HepG2 (cell line): ENCODE results near the gene SEPTIN10. TPM values are rescaled to one million over a fixed set of nuclear protein-coding genes. Genes with fewer than 3 reads are reported as not detected.

ENCODE experiments used
- CBX2 ChIP-seq, 2 experiments: fragments of 200-600 bp in 1 of 2; sonication (generic); formaldehyde crosslinking in 1 of 2; IDR thresholded peaks; 2 replicates each; pipeline versions ENCODE4 v1.7.0 to v1.8.1; 2018 to 2022; ENCODE audit warnings: low read depth in 2 of 2, low read length in 1 of 2, mild to moderate bottlenecking in 1 of 2, missing genetic modification reagents in 1 of 2
- EZH2 ChIP-seq: conservative IDR thresholded peaks from 2 replicates; pipeline ENCODE4 v1.6.1; 2012; ENCODE audit warnings: mild to moderate bottlenecking, low read depth, low read length, moderate library complexity
- FOSL2 ChIP-seq: sonication (generic); formaldehyde crosslinking; IDR thresholded peaks from 2 replicates; pipeline ENCODE4 v1.4.0; 2020; ENCODE audit warnings: missing genetic modification reagents
- HDAC2 ChIP-seq: sonication (generic); formaldehyde crosslinking; IDR thresholded peaks from 2 replicates; pipeline ENCODE4 v1.4.0; 2020; ENCODE audit warnings: missing genetic modification reagents
- HNRNPH1 ChIP-seq: fragments of 200-400 bp; formaldehyde crosslinking; optimal IDR thresholded peaks from 2 replicates; pipeline ENCODE3; 2017; ENCODE audit warnings: mild to moderate bottlenecking, low read depth, low read length
- KAT7 ChIP-seq: IDR thresholded peaks from 2 replicates; pipeline ENCODE4 v1.6.1; 2018; ENCODE audit warnings: borderline replicate concordance, missing compliant biosample characterization
- MIER2 ChIP-seq: IDR thresholded peaks from 2 replicates; pipeline ENCODE4 v1.6.1; 2016; ENCODE audit warnings: missing biosample characterization, missing genetic modification reagents
- RXRB ChIP-seq: IDR thresholded peaks from 2 replicates; pipeline ENCODE4 v1.6.1; 2016; ENCODE audit warnings: borderline replicate concordance, missing genetic modification reagents, missing compliant biosample characterization
- SIX4 ChIP-seq: sonication (generic); formaldehyde crosslinking; IDR thresholded peaks from 2 replicates; pipeline ENCODE4 v1.4.0; 2020; ENCODE audit warnings: missing genetic modification reagents
- SNAI1 ChIP-seq: sonication (generic); formaldehyde crosslinking; IDR thresholded peaks from 2 replicates; pipeline ENCODE4 v1.5.0; 2020; ENCODE audit warnings: mild to moderate bottlenecking, missing genetic modification reagents, borderline replicate concordance
- SRSF1 ChIP-seq: fragments of 200-400 bp; formaldehyde crosslinking; optimal IDR thresholded peaks from 2 replicates; pipeline ENCODE3; 2017; ENCODE audit warnings: mild to moderate bottlenecking, low read depth, low read length, moderate library complexity
- TCF12 ChIP-seq, 2 experiments: fragments of 450-650 bp in 1 of 2; sonication (generic) in 1 of 2; formaldehyde crosslinking in 1 of 2; IDR thresholded peaks; 2 replicates each; pipeline versions ENCODE4 v1.6.1 to v1.8.0; 2017 to 2022; ENCODE audit warnings: antibody characterized with exemption in 1 of 2, mild to moderate bottlenecking in 1 of 2, missing genetic modification reagents in 1 of 2, moderate library complexity in 1 of 2
- TEAD3 ChIP-seq: optimal IDR thresholded peaks from 2 replicates; pipeline ENCODE3; 2016; ENCODE audit warnings: borderline replicate concordance
- TMF1 ChIP-seq: sonication (generic); formaldehyde crosslinking; IDR thresholded peaks from 2 replicates; pipeline ENCODE4 v1.8.1; 2022; ENCODE audit warnings: low read depth, missing genetic modification reagents
- TP53 ChIP-seq: sonication (generic); formaldehyde crosslinking; conservative IDR thresholded peaks from 2 replicates; pipeline ENCODE4 v1.4.0; 2020; ENCODE audit warnings: missing genetic modification reagents
- WIZ ChIP-seq: sonication (generic); formaldehyde crosslinking; IDR thresholded peaks from 2 replicates; pipeline ENCODE4 v1.5.1; 2020; ENCODE audit warnings: mild to moderate bottlenecking, missing genetic modification reagents
- ZC3H4 ChIP-seq: sonication (generic); formaldehyde crosslinking; IDR thresholded peaks from 2 replicates; pipeline ENCODE4 v1.4.0; 2020; ENCODE audit warnings: missing genetic modification reagents, borderline replicate concordance
- ZMYM4 ChIP-seq: sonication (generic); formaldehyde crosslinking; IDR thresholded peaks from 2 replicates; pipeline ENCODE4 v1.8.1; 2023; ENCODE audit warnings: mild to moderate bottlenecking, missing genetic modification reagents
- ZNF101 ChIP-seq: sonication (generic); formaldehyde crosslinking; IDR thresholded peaks from 2 replicates; pipeline ENCODE4 v1.4.0; 2020; ENCODE audit warnings: mild to moderate bottlenecking, low read depth, missing genetic modification reagents, borderline replicate concordance
- ZNF224 ChIP-seq: sonication (generic); formaldehyde crosslinking; IDR thresholded peaks from 2 replicates; pipeline ENCODE4 v1.5.0; 2020; ENCODE audit warnings: mild to moderate bottlenecking, missing genetic modification reagents
- ZNF292 ChIP-seq: sonication (generic); formaldehyde crosslinking; IDR thresholded peaks from 2 replicates; pipeline ENCODE4 v1.8.1; 2022; ENCODE audit warnings: mild to moderate bottlenecking, low read depth, missing genetic modification reagents, borderline replicate concordance
- ZNF335 ChIP-seq: sonication (generic); formaldehyde crosslinking; IDR thresholded peaks from 2 replicates; pipeline ENCODE4 v1.4.0; 2020; ENCODE audit warnings: missing genetic modification reagents
- ZNF337 ChIP-seq: sonication (generic); formaldehyde crosslinking; IDR thresholded peaks from 2 replicates; pipeline ENCODE4 v1.5.1; 2020; ENCODE audit warnings: missing genetic modification reagents, low read depth, mild to moderate bottlenecking, borderline replicate concordance
- ZNF496 ChIP-seq: sonication (generic); formaldehyde crosslinking; IDR thresholded peaks from 2 replicates; pipeline ENCODE4 v1.8.1; 2023; ENCODE audit warnings: mild to moderate bottlenecking, moderate library complexity, missing genetic modification reagents; ENCODE audit not compliant: insufficient replicate concordance
- polyA plus RNA-seq, 8 experiments: library from polyadenylated mRNA; depleted of rRNA in 3 of 8; stranded (reverse) in 7 of 8; unstranded in 1 of 8; fragments of >200 nt; fragmentation: Illumina TruSeq in 4 of 8; extraction: Trizol in 4 of 8; gene quantifications; 2 replicates each; pipeline versions ENCODE4 v1.2.1 to v1.2.3, GENCODE V29; 2011 to 2016; ENCODE audit warnings: low read depth in 4 of 8, missing spikeins in 1 of 8, mixed read lengths in 1 of 8; ENCODE audit not compliant: insufficient read depth in 1 of 8
- total RNA-seq, 5 experiments: library from RNA; depleted of rRNA; stranded (reverse); fragments of >200 nt; fragmentation: Illumina TruSeq; extraction: Trizol; gene quantifications; 2 replicates each; pipeline ENCODE4 v1.2.3, GENCODE V29; 2016; ENCODE audit warnings: low read depth in 1 of 5
- TF ChIP-seq, protein P1 (sequence below): sonication (generic); formaldehyde crosslinking; IDR thresholded peaks from 2 replicates; pipeline ENCODE4 v1.4.0; 2020; ENCODE audit warnings: missing genetic modification reagents, low read depth, mild to moderate bottlenecking, borderline replicate concordance
- TF ChIP-seq, protein P2 (sequence below): IDR thresholded peaks from 2 replicates; pipeline ENCODE4 v1.6.1; 2018; ENCODE audit warnings: missing genetic modification reagents, mild to moderate bottlenecking, missing compliant biosample characterization
- TF ChIP-seq, protein P3 (sequence below): sonication (generic); formaldehyde crosslinking; IDR thresholded peaks from 2 replicates; pipeline ENCODE4 v1.4.0; 2020; ENCODE audit warnings: missing genetic modification reagents, borderline replicate concordance
- TF ChIP-seq, protein P4 (sequence below): sonication (generic); formaldehyde crosslinking; IDR thresholded peaks from 2 replicates; pipeline ENCODE4 v1.8.0; 2022; ENCODE audit warnings: mild to moderate bottlenecking, missing genetic modification reagents

Gene SEPTIN10
- total and polyA plus RNA-seq, 2 of the 13 experiments (the other 11 are each of a cell fraction or from before 2014, with no cell fraction given) = 45.8 to 67.5 TPM

DNA sequence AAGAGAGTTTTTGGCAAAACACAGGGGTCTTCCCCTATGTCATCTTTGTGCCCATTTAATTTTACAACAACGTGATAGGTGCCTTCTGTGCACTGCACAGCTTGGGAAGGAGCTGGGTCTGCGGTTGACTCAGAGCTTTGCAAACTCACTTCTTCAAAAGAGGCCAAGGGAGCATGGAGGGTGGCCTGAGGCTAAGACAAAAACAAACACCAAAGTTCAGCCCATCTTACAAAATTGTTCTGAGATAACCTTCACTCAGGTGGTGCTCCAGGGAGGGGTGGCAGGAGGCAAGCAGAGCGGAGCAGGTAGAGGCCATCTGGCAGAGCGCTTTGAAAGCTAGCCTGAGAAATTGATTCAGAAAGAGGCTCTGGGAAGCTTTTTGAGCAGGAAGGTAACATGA is 10.2 kb upstream of the SEPTIN10 start (continued):
- TF ChIP-seq HNRNPH1 (no peak), FOSL2 (CRISPR knock-in tag) (peak; percentile 46; the same call in 1 of the 2 replicates), RXRB (peak; percentile 74), ZNF292 (CRISPR knock-in tag) (no peak; the same call in 1 of the 2 replicates), TEAD3 (CRISPR knock-in tag) (no peak), MIER2 (CRISPR knock-in tag) (no peak), ZC3H4 (CRISPR knock-in tag) (no peak), TP53 (CRISPR knock-in tag) (no peak), KAT7 (no peak), ZNF335 (CRISPR knock-in tag) (no peak), SRSF1 (no peak), SNAI1 (CRISPR knock-in tag) (0 out of 2 replicates have a peak, but pooled peaks have one; percentile 33), SIX4 (CRISPR knock-in tag) (no peak), EZH2 (no peak), ZNF101 (CRISPR knock-in tag) (no peak), ZNF337 (CRISPR knock-in tag) (no peak), HDAC2 (CRISPR knock-in tag) (peak; percentile 46; the same call in 1 of the 2 replicates), TCF12 (IDR thresholded peaks at IDR 0.05) (no peak), TCF12 (CRISPR knock-in tag; IDR thresholded peaks at IDR 0.05) (0 out of 2 replicates have a peak, but pooled peaks have one; percentile 30), TMF1 (CRISPR knock-in tag) (no peak), ZNF496 (CRISPR knock-in tag) (no peak), CBX2 (IDR thresholded peaks at IDR 0.05; ENCODE audit: low read depth, low read length) (no peak), CBX2 (CRISPR knock-in tag; IDR thresholded peaks at IDR 0.05; ENCODE audit: low read depth) (no peak), WIZ (CRISPR knock-in tag) (no peak), ZNF224 (CRISPR knock-in tag) (no peak), ZMYM4 (CRISPR knock-in tag) (no peak)
- TF ChIP-seq, protein P1, sequence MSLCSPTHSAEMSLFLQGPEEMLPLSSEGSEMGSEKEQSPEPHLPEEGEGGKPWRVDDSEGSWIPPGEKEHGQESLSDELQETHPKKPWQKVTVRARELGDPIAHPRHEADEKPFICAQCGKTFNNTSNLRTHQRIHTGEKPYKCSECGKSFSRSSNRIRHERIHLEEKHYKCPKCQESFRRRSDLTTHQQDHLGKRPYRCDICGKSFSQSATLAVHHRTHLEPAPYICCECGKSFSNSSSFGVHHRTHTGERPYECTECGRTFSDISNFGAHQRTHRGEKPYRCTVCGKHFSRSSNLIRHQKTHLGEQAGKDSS (CRISPR knock-in tag) = no peak
- TF ChIP-seq, protein P2, sequence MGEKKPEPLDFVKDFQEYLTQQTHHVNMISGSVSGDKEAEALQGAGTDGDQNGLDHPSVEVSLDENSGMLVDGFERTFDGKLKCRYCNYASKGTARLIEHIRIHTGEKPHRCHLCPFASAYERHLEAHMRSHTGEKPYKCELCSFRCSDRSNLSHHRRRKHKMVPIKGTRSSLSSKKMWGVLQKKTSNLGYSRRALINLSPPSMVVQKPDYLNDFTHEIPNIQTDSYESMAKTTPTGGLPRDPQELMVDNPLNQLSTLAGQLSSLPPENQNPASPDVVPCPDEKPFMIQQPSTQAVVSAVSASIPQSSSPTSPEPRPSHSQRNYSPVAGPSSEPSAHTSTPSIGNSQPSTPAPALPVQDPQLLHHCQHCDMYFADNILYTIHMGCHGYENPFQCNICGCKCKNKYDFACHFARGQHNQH (CRISPR knock-in tag) = no peak
- TF ChIP-seq, protein P3, sequence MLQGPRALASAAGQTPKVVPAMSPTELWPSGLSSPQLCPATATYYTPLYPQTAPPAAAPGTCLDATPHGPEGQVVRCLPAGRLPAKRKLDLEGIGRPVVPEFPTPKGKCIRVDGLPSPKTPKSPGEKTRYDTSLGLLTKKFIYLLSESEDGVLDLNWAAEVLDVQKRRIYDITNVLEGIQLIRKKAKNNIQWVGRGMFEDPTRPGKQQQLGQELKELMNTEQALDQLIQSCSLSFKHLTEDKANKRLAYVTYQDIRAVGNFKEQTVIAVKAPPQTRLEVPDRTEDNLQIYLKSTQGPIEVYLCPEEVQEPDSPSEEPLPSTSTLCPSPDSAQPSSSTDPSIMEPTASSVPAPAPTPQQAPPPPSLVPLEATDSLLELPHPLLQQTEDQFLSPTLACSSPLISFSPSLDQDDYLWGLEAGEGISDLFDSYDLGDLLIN (CRISPR knock-in tag) = no peak
- TF ChIP-seq, protein P4, sequence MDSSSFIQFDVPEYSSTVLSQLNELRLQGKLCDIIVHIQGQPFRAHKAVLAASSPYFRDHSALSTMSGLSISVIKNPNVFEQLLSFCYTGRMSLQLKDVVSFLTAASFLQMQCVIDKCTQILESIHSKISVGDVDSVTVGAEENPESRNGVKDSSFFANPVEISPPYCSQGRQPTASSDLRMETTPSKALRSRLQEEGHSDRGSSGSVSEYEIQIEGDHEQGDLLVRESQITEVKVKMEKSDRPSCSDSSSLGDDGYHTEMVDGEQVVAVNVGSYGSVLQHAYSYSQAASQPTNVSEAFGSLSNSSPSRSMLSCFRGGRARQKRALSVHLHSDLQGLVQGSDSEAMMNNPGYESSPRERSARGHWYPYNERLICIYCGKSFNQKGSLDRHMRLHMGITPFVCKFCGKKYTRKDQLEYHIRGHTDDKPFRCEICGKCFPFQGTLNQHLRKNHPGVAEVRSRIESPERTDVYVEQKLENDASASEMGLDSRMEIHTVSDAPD (CRISPR knock-in tag) = no peak
